AG20443 (cell line): ENCODE data around the gene HEPACAM2.

Experiments
- DNase-seq: peaks from one replicate; pipeline ENCODE4 v3.0.0; 2012; ENCODE audit warnings: low spot score, mixed read lengths

The HEPACAM2 gene

DNA sequence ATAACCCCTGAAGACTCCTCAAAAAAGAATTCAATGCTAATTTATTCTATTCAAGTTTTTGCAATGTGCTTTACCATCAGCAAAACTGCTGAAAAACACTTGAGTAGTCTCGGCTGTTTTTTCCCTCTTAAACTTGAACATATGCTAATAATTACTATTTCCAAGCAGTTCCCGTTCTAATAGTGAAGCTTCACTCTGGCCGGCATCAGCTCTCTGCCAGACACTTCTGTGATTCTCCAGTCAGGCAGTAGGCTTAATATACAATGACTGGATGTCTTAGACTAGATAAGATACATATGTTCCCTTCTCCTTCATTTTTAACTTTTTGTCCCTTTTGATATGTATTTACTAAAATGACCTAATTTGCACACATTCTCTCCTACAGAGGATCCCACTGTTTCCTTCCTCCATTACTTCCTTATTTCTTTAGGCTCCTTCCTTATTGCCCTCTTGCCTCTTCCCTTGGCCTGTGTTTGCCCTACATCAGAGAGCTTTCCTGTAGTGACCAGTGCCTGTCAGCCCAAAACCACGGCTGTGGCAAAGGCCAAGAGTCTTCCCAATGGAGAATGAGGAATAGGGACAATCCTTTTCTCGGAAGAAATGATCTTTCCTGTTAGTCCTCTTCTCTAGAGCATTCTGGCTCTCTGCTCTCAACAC, 23.5 kb downstream of the HEPACAM2 start:
- DNase-seq, result no peak

DNA sequence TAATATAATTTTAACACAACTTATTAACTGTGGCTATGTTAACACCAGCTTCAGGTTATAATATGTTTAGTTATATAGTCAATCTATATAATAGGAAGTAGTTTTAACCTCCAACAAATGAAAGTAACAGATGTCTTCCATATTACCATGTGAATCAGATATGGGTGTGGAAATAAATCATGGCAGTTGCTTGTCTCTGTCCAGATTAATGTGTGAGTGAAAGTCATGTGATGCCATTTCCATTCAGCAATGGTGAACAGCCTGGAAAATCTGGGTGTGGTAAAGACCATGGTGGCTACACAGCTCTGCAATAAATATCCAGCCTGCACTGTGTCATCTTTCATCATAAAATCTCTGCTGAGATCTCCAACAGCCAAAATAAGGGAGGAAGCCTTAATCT, 27.8 kb downstream of the HEPACAM2 start:
- DNase-seq, result no peak

DNA sequence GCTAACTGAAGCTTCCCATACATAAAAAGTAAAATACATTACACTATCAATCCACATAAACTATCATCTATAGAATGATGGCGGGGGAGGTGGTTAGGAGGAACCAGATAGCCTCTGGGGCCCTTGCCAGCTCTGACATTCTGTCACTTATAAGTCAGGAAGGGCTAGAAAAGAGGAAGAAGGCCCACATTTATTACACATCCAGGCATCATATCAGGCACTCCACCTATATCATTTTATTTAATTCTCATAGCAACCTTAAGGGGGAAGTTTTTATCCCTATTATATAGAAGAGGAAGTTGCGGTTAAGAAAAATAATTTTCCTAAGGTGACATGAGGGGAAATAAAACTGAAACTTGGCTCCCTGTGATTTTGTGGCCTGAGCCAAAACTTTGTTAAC, 29.9 kb downstream of the HEPACAM2 start:
- DNase-seq, result no peak

DNA sequence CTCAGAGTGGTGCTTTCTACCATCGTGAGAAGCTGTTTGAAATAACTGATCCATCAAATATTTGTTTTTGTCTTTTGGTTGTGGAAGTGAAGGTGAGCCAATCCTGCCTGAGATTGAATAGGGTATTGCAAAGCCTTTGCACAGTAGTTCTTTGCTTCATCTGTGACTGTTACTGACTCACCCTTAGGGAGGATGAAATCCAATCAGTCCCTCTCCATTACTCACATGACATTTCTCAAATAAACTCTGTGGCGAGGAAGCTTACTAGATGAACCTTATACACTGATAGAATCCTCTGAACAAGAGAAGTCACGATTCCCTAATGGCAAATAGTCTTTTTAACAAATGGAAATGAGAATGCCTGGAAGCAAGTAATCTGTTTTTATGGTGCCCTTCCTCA, 31.9 kb downstream of the HEPACAM2 start:
- peak; percentile 20 for DNase-seq

DNA sequence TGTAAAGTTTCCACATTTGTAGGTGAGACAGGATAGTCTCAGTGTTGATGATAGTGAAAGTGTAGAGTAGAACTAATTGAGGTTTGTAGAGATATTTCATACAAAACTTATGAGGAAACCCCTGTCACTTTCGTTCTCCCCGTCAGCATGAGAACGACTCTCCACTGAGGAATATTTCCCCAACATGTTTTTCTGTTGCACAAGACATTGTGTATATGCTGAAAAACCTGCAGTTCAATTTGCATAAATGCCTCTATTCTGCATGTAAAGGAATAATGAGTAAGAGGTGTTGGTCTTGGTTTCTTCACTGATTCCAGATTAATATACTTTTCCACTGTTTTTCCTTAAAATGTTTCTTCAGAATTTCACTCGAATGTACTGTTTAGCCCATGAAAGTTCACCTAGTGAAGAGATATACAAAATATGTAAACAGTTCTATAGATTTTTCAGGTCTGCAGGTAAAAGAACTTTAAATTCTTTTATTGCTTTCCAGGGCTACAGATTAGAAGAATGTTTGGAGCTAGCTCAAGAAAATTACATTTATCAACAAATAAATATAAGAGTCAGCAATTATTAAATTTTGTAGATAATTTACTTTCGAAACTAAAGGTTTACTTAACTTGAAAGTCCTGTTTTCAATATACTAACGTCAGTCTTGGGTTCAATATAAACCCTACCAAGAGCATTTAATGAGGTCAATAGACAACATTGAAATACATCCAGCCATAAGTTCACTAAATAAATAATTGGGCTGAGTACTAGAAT, 37.2 kb downstream of the HEPACAM2 start:
- DNase-seq, result no peak

DNA sequence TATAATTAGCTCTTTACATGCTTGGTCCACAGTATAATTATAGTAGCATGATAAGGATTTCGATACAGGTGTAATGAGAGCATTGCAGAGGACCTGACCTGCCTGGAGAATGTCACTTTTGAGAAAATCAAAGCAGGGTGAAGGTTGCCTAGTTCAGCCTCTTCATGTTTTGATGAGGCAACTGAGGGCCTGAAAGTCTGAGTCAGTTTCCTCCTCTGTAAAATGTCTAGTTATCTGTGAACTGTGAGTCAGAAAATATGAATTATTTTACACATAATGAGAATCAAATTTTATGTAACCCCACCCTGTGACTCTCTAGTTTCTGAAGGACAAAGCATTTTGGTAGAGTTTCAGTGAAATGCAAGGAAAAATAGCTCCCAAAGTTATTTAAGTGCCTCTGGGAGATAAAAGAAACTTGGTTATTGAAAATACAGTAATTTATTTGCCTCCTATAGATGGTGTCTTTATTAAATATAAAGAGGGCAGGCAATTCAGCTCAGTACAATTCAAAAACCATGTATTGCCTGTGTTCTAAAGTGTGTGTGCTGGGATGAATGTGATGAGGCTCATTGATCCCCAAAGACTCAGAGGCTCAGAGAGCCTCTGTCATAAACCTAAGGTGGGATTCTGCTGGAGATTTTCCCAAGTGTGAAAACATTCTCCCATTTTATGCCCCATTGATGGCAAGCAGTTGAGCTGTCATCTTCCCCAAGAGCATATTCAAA, 40.8 kb downstream of the HEPACAM2 start:
- peak; percentile 12 for DNase-seq

DNA sequence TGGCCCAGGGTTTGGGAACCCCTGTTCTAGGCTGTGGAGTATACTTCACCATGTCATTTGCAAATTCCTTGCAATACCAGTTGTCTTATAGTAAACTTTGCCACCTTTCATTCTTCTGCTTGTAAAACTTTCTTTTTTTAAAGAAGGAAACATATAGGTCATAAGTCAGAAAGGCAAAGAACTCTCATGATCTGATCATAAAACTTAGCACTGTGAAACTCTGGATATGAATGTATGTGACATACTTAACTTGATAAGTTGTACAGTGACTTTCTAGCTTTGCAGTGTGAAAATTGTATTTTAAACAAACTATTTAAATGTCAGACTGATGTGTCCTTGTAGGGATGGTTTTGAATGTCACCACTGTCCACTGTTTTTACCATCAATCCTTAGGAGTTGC, 47.1 kb downstream of the HEPACAM2 start:
- DNase-seq, result no peak

DNA sequence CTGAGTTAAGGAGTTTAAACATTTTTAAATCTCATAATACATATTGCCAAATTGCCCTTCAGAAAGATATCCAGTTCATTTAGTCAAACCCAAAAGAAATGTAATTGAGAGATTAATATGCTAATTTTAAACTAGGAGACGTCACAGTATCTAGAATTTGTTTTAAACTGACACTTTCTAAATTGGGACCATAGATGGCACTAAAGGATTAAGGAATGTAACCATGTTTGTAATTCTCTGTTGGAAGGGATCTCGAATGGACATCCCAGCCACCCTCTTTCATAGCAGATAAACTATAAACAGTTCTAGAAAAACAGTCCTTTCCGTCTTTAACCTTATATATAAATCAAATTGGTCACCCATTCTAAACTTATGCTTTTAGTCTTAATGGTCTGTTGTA, 48.1 kb downstream of the HEPACAM2 start:
- peak; percentile 39 for DNase-seq

DNA sequence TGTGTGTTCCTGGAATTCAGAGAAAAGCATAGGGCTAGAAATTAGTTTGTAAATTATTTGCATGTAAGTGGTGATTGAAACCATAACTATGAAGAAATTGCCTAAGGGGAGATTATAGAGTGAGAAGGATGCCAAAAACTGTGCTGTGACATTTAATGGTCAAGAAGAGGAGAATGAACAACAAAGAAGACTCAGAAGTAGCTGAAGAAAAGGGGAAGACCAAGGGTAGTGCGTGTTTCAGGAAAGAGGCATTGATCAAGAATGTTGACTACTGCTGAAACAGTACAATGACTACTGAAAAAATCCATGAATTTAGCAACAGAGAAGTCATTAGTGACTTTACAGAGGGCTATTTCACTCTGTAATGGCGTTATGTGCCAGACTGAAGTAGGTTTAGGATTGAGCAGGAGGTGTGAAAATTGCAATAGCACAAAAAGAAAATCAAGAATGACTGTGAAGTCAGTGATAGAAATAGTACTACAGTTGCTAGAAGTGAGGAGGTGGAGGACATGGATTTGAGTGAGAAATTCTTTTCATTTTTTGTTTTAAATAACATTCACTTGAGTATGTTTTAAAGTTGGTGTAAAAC, 49.2 kb downstream of the HEPACAM2 start:
- DNase-seq, result no peak

DNA sequence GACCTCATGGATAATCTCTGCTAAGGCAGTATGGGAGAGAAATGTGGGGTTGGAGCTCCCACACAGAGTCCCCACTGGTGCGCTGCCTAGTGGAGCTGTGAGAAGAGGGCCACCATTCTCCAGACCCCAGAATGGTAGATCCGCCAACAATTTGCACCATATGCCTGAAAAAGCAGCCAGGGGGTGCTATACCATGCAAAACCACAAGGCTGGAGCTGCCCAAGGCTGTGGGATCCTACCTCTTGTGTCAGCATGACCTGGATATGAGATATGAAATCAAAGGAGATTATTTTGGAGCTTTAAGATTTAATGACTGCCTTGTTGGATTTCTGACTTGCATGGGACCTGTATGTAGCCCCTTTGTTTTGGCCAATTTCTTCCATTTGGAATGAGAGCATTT, 51.0 kb downstream of the HEPACAM2 start:
- DNase-seq, result no peak

DNA sequence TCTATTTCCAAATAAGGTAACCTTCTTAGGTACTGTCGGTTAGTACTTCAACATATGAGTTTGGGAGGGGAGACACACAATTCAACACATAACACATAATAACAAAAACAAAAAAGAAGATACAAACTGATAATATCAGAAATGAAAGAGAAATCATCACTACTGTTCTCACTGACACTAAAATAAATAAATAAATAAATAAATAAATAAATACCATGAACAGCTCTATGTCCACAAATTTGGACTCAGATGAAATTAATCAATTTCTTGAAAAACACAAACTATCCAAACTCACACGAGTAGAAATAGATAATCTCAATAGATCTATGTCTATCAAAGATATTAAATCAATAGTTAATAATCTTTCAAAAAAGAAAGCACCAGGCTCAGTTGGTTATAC, 53.6 kb downstream of the HEPACAM2 start:
- DNase-seq, result no peak

DNA sequence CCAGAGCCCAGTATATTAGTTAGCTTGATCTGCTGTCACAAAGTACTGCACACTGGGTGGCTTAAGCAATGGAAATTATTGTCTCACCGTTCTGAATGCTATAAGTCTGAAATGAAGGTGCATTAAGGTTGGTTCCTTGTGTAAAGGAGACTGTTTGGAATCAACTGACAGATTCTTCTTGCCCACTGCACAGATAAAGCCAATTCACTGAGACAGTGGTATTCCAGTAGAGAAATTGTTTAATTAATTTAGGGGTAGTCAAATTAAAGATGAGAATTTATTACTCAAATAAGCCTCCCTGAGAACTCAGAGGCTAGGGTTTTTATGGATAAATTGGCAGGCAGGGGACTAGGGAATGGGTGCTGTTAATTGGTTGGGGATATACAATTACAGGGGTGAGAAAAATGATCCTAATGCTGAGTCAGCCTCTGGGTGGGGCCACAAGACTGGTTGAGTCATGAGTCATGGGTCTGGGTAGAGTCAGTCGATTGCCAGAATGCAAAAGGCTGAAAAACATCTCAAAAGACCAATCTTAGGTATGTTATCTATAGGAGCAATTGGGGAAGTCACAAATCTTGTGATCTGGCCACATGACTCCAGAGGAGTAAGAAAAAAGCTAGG, 54.6 kb downstream of the HEPACAM2 start:
- no peak for DNase-seq

DNA sequence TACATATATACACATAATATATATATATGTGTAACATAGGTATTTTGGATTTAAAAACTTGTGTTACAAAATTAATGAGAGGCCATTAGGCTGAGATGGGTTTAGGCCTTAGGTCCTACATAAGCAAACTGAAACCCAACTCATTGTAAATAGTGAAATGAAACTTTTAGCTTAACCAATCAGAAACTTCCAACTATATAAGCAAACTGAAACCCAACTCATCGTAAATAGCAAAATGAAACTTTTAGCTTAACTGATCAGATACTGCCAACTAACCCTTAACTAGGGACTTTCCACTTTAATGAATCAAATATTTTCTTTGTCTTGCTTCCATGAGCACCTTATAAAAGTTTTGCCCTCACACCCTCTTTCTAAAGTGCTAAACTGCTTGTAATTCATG, 60.8 kb downstream of the HEPACAM2 start:
- DNase-seq, result no peak

DNA sequence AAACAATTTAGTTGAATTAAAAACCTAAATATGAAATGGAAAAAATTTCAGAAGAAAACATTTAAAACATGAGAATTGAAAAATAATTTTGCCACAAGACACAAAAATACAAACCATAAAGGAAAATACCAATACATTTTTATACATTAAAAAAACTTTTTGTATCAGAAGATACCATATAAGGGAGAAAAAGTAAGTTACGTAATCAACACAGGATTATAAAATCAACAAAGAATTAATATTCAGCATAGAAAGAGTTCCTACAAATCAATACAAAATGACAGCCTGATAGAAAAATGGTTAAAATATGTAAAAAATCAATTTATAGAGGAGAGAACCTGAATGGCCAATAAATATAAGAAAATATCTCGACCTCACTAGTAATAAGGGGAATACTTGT, 61.5 kb downstream of the HEPACAM2 start:
- no peak for DNase-seq

DNA sequence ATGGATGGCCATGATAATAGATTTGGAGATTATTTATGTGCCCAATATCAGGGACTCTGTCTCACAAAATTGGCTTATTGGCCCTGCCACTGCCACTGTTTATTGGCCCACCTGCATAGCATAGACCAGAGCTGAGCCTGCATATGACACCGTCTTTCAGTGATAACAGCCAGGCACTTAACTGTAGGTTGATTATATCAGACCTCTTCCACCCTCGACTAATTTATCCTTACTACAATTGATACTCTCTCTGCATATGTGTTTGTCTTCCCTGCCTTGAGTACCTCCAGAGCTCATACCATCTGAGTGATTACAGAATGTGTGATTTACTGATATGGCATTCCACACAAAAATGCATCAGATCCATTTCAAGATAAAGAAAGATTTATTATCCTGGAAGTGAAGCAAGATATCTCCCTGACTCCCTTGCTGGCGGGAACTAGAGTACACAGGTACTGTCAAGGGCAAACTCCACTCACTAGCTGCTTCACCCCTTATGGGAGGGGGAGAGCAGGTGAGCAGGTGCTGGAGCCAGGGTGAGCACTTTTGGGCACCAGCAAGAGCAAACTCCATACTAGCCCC, 65.0 kb downstream of the HEPACAM2 start:
- no peak for DNase-seq

DNA sequence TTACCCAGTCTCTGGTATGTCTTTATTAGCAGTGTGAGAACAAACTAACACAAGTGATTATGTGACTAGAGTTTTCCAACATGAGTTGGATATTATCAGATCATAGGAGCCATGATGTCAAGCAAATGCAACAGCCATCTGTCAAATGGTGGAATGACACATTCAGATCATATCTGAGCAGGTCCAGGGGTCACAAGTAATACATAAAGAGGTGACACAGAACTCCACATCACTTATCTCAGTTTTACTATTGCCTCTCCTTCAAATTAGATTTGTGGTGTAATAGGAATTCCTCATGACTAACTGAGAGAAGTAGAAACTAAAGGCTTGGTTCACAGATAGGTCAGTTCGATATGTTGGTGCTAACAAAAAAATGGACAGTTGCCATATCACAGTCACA, 65.9 kb downstream of the HEPACAM2 start:
- no peak for DNase-seq

DNA sequence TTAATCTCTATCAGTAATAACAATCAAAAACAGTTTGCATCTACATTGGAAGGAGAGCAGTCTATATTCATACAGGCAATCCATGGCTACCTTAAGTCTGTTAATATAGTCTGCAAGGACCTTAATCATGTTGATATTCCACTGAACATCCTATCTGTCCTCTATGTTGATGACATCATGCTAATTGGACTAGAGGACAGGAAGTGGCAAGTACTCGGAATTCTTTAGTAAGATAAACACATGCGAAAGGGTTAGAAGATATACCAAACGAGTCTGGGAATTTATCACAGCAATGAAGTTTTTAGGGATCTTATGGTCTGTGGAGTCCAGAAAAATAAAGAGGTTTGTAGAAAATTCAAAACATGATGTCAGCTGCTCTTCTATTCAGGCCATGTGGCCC, 66.8 kb downstream of the HEPACAM2 start:
- no peak for DNase-seq

DNA sequence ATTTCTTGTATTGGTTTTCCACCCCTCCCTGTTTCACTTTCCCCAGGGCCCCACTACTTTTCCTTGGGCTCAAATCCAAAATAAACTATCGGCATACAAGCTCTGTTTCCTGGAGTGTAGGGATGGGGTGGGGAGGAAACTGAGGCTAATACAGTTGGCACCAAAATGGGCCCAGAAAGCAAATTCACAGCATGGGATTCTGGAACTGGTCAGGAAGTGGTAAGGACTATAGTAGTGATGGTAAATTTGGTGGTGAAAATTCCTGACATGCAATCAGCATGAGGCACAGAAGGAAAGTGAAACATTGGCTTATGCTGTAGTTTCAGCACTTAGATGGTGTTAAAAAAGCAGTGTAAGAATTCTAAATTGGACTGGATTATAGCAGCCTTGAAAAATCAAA, 69.4 kb downstream of the HEPACAM2 start:
- DNase-seq, result peak; percentile 26

DNA sequence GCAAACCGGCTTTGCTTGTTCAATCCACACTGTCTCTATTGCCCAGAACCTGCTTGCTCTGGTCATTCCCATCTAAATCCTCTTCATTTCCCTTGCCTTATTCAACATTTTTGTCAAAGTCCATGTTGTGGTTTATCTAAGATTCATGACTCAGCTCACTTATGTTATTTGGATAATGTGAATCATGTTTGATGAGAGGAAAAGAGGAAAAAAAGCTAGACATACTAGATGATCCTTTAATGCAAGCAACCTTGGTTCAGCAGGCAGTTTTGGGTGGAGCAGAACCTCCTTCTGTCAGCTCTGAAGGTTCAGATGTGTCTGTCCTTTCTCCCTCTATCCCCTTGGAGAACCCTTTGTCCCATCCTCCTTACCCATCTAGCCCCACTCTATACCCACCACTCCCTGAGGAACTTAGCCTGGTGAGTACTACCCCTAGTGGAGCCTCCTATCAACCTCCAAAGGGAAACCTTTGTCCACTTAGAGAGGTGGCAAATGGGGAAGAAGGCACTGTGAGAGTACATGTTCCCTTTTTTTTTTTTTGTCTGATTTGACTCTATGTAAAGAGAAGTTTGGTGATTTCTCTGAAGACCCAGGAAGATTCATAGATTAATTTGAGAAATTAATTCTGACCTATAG, 76.0 kb downstream of the HEPACAM2 start:
- DNase-seq, result peak; percentile 14

DNA sequence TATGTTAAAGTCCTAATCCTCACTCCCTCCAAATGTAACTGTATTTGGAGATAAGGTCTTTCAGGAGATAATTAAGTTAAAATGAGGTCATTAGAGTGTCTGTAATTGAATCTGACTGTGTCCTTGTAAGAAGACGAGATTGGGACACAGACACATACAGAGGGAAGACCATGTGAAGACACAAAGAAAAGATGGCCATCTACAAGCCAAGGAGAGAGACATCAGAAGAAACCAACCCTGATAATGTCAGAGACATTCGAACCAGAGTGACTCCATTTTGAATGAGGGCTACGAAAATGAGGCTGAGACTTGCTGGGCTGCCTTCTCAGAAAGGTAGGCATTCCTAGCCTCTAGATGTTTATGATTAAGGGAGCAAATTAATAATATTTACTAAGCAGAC, 77.5 kb downstream of the HEPACAM2 start:
- DNase-seq, result no peak

DNA sequence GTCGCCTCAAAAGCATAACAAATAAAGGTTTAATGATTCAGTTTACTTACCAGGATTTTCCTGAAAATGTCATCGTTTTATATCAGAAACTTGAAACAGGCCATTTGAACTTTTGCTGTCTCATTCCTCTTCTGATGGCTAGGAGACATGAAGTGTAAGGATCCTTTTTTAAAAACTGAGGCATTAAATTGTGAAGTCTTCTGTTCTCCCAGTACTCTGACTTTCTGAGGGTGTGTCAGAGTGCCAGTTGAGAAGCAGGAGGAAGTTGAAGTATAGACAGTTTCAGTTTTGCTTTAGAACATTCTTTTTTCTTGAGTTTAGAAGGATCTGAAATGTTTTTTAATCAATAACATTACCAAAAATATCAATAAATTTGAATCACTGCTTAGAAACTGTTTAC, 78.1 kb downstream of the HEPACAM2 start, which contains the start of gene SAMD9L:
TSS of gene SAMD9L (minus strand) at position 242 of the 400 bp plus-strand sequence. CDS start 12,414 bp downstream, outside the sequence.
- DNase-seq, result peak; percentile 33
